PC-9 (cell line): ENCODE results near the gene FOLR1.

Experiments used
- CTCF ChIP-seq: fragments of 200-600 bp; sonication (generic); conservative IDR thresholded peaks from 2 replicates; pipeline ENCODE4 v1.6.1; 2017; ENCODE audit warnings: mixed run types, antibody characterized with exemption, mild to moderate bottlenecking, moderate library complexity
- EZH2 ChIP-seq: fragments of 200-600 bp; sonication (generic); IDR thresholded peaks from 2 replicates; pipeline ENCODE4 v1.8.0; 2017; ENCODE audit warnings: antibody characterized with exemption, low read depth

GRCh38 chr11:72223615-72224563 lies 31.9 kb downstream of the FOLR1 start:
- TF ChIP-seq CTCF = no peak
- no peak for TF ChIP-seq EZH2
